GM23248 (cell line): Measurements from ENCODE around the gene CCNA1.

Experiments used
- EZH2 ChIP-seq: fragments of 200-600 bp; sonication (generic); IDR thresholded peaks from 2 replicates; pipeline ENCODE4 v1.6.1; 2018; ENCODE audit warnings: antibody characterized with exemption, mild to moderate bottlenecking; ENCODE audit not compliant: insufficient read depth, poor library complexity, severe bottlenecking
- EZH2phosphoT487 ChIP-seq: fragments of 200-600 bp; sonication (generic); IDR thresholded peaks from 2 replicates; pipeline ENCODE4 v1.6.1; 2018; ENCODE audit warnings: antibody characterized with exemption, moderate library complexity, mild to moderate bottlenecking, low read depth; ENCODE audit not compliant: insufficient read depth

- TF ChIP-seq EZH2 (no peak), EZH2phosphoT487 (no peak)
Measured at GRCh38 chr13:36385489-36385888, 46.8 kb upstream of the CCNA1 start.
